Measurements from ENCODE around the gene ACSL6. TPM values are rescaled to one million over a fixed set of nuclear protein-coding genes. Genes with fewer than 3 reads are reported as not detected.
A peak's percentile ranks its signal among the peaks of the same experiment; 100 is the strongest.

Gene ACSL6
- total RNA-seq, 1 donor from 2014 or later = 0.59 TPM

DNA sequence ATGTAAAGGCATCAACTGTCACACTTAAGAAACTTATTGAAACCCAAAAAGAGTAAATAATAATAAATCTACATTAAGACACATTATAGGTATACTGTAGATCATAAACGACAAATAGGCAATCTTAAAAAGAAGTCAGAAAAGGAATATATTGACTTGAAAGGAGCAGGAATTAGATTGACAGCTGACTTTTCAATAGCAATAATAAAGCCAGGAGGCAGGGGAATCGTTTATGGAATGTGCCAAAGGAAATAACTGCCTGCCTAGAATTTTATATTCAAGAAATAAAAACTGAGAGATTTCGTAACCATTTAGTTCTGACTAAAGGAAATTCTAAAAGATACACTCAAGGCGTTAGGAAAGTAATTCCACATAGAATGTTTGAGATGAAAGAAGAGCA lies 21.7 kb upstream of the ACSL6 start:
- Histone ChIP-seq H3K4me1 (no peaks in the 10 kb centered on the region), H3K36me3 (no peaks in the 10 kb centered on the region), H3K9me3 (no peaks in the 10 kb centered on the region), H3K4me3 (no peak overlapping the region), H3K27me3 (ENCODE audit: low read depth) (no peaks in the 10 kb centered on the region), H3K27ac (no peak overlapping the region)
- ATAC-seq = no peak
- intact Hi-C loops (cut with DNase I) = no loop called here
- TF ChIP-seq, protein P1, sequence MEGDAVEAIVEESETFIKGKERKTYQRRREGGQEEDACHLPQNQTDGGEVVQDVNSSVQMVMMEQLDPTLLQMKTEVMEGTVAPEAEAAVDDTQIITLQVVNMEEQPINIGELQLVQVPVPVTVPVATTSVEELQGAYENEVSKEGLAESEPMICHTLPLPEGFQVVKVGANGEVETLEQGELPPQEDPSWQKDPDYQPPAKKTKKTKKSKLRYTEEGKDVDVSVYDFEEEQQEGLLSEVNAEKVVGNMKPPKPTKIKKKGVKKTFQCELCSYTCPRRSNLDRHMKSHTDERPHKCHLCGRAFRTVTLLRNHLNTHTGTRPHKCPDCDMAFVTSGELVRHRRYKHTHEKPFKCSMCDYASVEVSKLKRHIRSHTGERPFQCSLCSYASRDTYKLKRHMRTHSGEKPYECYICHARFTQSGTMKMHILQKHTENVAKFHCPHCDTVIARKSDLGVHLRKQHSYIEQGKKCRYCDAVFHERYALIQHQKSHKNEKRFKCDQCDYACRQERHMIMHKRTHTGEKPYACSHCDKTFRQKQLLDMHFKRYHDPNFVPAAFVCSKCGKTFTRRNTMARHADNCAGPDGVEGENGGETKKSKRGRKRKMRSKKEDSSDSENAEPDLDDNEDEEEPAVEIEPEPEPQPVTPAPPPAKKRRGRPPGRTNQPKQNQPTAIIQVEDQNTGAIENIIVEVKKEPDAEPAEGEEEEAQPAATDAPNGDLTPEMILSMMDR (IDR thresholded peaks at IDR 0.05) = no peak
- no peak for DNase-seq

DNA sequence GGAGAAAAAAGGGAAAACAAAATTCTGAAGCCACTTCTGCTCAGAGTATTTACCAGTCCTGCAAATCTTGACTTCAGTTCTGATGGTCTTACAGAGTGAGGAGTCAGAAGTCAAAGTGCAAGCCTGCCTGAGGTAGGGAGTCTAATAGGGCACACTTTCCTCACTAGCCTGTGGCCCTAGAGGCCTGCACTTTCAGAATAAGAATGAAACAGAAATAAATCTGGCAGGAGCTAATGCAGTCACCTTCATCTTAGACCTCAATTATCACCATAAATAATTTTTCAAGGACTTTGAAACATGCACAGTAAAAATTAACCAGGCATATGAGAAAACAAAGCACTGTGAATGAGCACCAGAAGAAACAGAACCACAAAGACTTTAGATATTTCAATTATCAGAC lies 20.7 kb upstream of the ACSL6 start:
- Histone ChIP-seq H3K4me3 (no peak overlapping the region), H3K36me3 (no peaks in the 10 kb centered on the region), H3K9me3 (no peaks in the 10 kb centered on the region), H3K27ac (no peak overlapping the region), H3K4me1 (no peaks in the 10 kb centered on the region), H3K27me3 (ENCODE audit: low read depth) (no peaks in the 10 kb centered on the region)
- ATAC-seq (no peak), DNase-seq (no peak)
- intact Hi-C loops (cut with DNase I) = no loop called here
- TF ChIP-seq, protein P1 (IDR thresholded peaks at IDR 0.05) = no peak

DNA sequence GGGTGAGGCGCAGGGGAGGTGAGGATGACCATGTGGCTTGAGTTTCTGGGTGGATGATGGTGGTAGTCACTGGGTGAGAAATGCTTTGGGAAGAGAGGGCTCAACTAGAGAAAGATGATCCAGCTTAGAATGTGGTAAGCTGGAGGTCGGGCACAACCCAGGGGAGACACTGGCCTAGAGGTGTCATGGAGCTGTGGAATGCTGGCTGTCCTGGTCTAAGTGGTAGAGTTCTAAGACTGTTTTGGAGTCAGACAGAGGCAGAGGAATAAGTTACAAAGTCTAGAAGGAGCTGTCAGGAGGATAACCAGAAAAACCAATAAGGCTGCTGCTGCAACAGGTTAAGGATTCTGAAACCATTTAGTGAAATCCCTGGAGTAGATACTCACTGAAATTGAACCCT lies 19.2 kb upstream of the ACSL6 start:
- intact Hi-C loops (cut with DNase I) = no loop called here
- Histone ChIP-seq H3K27me3 (ENCODE audit: low read depth) (no peaks in the 10 kb centered on the region), H3K36me3 (no peaks in the 10 kb centered on the region), H3K4me1 (no peaks in the 10 kb centered on the region), H3K4me3 (no peak overlapping the region), H3K9me3 (no peaks in the 10 kb centered on the region), H3K27ac (no peak overlapping the region)
- TF ChIP-seq, protein P1 (IDR thresholded peaks at IDR 0.05) = no peak
- DNase-seq = no peak
- ATAC-seq = no peak

DNA sequence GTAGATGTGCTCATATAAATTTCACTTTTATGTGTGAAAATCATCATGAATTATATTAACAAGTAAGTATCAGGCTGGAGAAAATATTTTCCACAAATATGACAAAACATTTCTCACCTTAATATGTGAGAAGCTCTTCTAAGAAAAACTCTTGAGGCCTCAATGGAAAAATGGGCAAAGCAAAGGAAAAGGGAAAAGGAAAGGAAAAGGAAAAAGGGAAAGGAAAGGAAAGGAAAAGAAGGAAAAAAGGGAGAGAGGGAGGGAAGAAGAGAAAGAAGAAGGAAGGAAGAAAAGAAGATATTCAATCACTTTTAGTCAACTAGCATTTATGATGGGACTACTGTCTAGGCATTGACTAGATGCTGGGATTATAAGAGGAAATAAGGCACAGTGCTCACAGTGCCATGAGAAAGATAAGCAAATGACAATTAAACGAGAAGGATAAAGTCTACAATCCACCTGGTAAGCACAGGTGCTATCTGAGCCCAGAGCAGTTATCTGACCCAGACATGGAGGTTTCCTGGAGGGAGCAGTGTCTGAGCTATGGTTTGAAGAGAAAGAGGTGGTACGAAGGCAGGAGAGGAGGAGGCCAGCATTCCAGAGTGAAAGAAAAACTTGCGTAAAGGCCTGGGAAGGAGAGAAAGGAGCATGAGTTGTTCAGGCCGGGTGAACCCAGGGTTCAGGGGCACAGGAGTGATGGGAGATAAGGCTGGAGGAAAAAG lies 18.3 kb upstream of the ACSL6 start:
- H3K9me3 ChIP-seq = no peaks in the 10 kb centered on the region
- ATAC-seq (no peak), DNase-seq (no peak)
- H3K27ac ChIP-seq = no peak overlapping the region
- H3K36me3 ChIP-seq = no peaks in the 10 kb centered on the region
- intact Hi-C loops (cut with DNase I) = no loop called here
- no peak overlapping the region for H3K4me3 ChIP-seq
- no peaks in the 10 kb centered on the region for H3K27me3 ChIP-seq (ENCODE audit: low read depth)
- no peaks in the 10 kb centered on the region for H3K4me1 ChIP-seq
- TF ChIP-seq, protein P1 (IDR thresholded peaks at IDR 0.05) = no peak

DNA sequence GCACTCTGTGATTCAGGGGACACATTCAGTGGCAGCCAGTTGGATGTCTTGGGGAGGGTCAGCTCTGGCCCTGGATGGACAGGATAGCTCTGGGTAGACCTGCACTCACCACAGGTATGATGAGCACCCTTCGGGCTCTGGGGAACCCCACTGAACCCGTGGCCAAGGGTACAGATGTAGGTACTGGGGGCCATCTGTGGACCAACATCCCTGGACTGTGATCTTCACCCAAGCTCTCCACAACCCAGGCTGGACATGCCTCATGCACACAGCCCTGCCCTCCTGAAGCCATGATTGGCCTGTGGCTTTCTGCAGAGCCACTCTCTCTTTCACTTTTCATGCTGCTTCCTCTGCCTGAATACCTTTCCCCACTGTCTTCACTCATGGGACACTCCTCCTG lies 15.6 kb upstream of the ACSL6 start:
- TF ChIP-seq, protein P1 (IDR thresholded peaks at IDR 0.05) = no peak
- H3K27me3 ChIP-seq (ENCODE audit: low read depth) = no peaks in the 10 kb centered on the region
- H3K27ac ChIP-seq = no peak overlapping the region
- no peaks in the 10 kb centered on the region for H3K36me3 ChIP-seq
- H3K9me3 ChIP-seq = no peaks in the 10 kb centered on the region
- DNase-seq = no peak
- intact Hi-C loops (cut with DNase I) = no loop called here
- no peak overlapping the region for H3K4me3 ChIP-seq
- peak in 1 of 2 donors; percentile 24 for ATAC-seq
- no peaks in the 10 kb centered on the region for H3K4me1 ChIP-seq

Measured in lower lobe of right lung (tissue), 2 donors.